Neural cell (in vitro differentiated cells): Measurements from ENCODE around the gene CACNA1C. TPM values are rescaled to one million over a fixed set of nuclear protein-coding genes. Genes with fewer than 3 reads are reported as not detected.

Experiments used
- H2AFZ ChIP-seq: fragments of 200-600, 300-800 bp; sonication (generic), shearing (Covaris generic); 2 replicates; pipeline ENCODE4 v1.6.0; 2014; ENCODE audit warnings: low read depth, mild to moderate bottlenecking, antibody characterized with exemption, low read length, moderate library complexity
- H3F3A ChIP-seq: fragments of 200-600 bp; shearing (Covaris generic); 2 replicates; pipeline ENCODE4 v1.6.1; 2016; ENCODE audit warnings: mild to moderate bottlenecking, moderate library complexity, mixed read lengths, antibody characterized with exemption, low read length; ENCODE audit not compliant: insufficient read depth, poor library complexity, severe bottlenecking
- H3K27ac ChIP-seq: fragments of 200-600, 300-800 bp; sonication (generic), shearing (Covaris generic); 2 replicates; pipeline ENCODE4 v1.5.1; 2014; ENCODE audit warnings: mild to moderate bottlenecking, low read length, moderate library complexity
- H3K27me3 ChIP-seq: fragments of 300-800, 200-600 bp; sonication (generic), shearing (Covaris generic); 2 replicates; pipeline ENCODE4 v1.6.0; 2014; ENCODE audit warnings: mild to moderate bottlenecking, low read depth, low read length, moderate library complexity; ENCODE audit not compliant: insufficient read depth
- H3K36me3 ChIP-seq: fragments of 300-800, 200-600 bp; sonication (generic), shearing (Covaris generic); 2 replicates; pipeline ENCODE4 v1.5.1; 2014; ENCODE audit warnings: mild to moderate bottlenecking, antibody characterized with exemption, low read length, moderate library complexity; ENCODE audit not compliant: insufficient read depth
- H3K4me2 ChIP-seq: fragments of 300-800, 200-600 bp; sonication (generic), shearing (Covaris generic); 2 replicates; pipeline ENCODE4 v1.6.0; 2014; ENCODE audit warnings: mild to moderate bottlenecking, low read length
- H3K4me3 ChIP-seq: fragments of 300-800, 200-600 bp; sonication (generic), shearing (Covaris generic); 2 replicates; pipeline ENCODE4 v1.5.1; 2014; ENCODE audit warnings: mild to moderate bottlenecking, low read length, moderate library complexity
- H3K79me2 ChIP-seq: fragments of 200-600 bp; shearing (Covaris generic); replicated peaks from 2 replicates; pipeline ENCODE4 v1.6.0; 2014; ENCODE audit warnings: mild to moderate bottlenecking, low read length, moderate library complexity; ENCODE audit not compliant: insufficient read depth
- H3K9ac ChIP-seq: fragments of 300-800, 200-600 bp; sonication (generic), shearing (Covaris generic); 2 replicates; pipeline ENCODE4 v1.6.1; 2016; ENCODE audit warnings: mild to moderate bottlenecking, low read length, mixed read lengths
- H3K9me2 ChIP-seq: fragments of 200-600 bp; shearing (Covaris generic); 2 replicates; pipeline ENCODE4 v1.6.1; 2016; ENCODE audit warnings: mild to moderate bottlenecking, low read length, mixed read lengths; ENCODE audit not compliant: insufficient read depth
- H3K9me3 ChIP-seq: fragments of 200-600, 300-800 bp; sonication (generic), shearing (Covaris generic); 2 replicates; pipeline ENCODE4 v1.6.1; 2016; ENCODE audit warnings: mild to moderate bottlenecking, mixed run types, low read length, moderate library complexity, mixed read lengths
- H4K20me1 ChIP-seq: fragments of 200-600 bp; shearing (Covaris generic); 2 replicates; pipeline ENCODE4 v1.6.1; 2016; ENCODE audit warnings: mild to moderate bottlenecking, mixed run types; ENCODE audit not compliant: insufficient read depth
- EP300 ChIP-seq: fragments of 450-650 bp; conservative IDR thresholded peaks from 2 replicates; pipeline ENCODE4 v1.6.1; 2014; ENCODE audit warnings: antibody characterized with exemption, mild to moderate bottlenecking, moderate library complexity; ENCODE audit not compliant: poor library complexity, severe bottlenecking
- EZH2 ChIP-seq: fragments of 200-600, 300-800 bp; shearing (Covaris generic), sonication (generic); IDR thresholded peaks from 2 replicates; pipeline ENCODE4 v1.6.1; 2014; ENCODE audit warnings: antibody characterized with exemption, low read length, borderline replicate concordance, mild to moderate bottlenecking; ENCODE audit not compliant: insufficient read depth, poor library complexity, severe bottlenecking
- MXI1 ChIP-seq: fragments of 450-650 bp; conservative IDR thresholded peaks from 2 replicates; pipeline ENCODE4 v1.6.1; 2014; ENCODE audit warnings: antibody characterized with exemption, mild to moderate bottlenecking; ENCODE audit not compliant: poor library complexity, severe bottlenecking
- POLR2AphosphoS5 ChIP-seq: IDR thresholded peaks from 2 replicates; pipeline ENCODE4 v1.6.1; 2012
- RAD21 ChIP-seq: fragments of 450-650 bp; conservative IDR thresholded peaks from 2 replicates; pipeline ENCODE4 v1.6.1; 2014; ENCODE audit warnings: antibody characterized with exemption, mild to moderate bottlenecking, moderate library complexity
- SMC3 ChIP-seq: fragments of 450-650 bp; conservative IDR thresholded peaks from 2 replicates; pipeline ENCODE4 v1.6.1; 2014; ENCODE audit warnings: antibody characterized with exemption, mild to moderate bottlenecking, moderate library complexity; ENCODE audit not compliant: poor library complexity
- TAF1 ChIP-seq: IDR thresholded peaks from 2 replicates; pipeline ENCODE4 v1.6.1; 2012; ENCODE audit warnings: low read depth
- polyA plus RNA-seq: library from polyadenylated mRNA; depleted of rRNA; stranded (reverse); fragments of >200 nt; gene quantifications from 2 replicates; pipeline ENCODE4 v1.2.3, GENCODE V29; 2014
- TF ChIP-seq, protein P1 (sequence below): fragments of 450-650 bp; IDR thresholded peaks from 2 replicates; pipeline ENCODE4 v1.5.1; 2014; ENCODE audit warnings: antibody characterized with exemption, mild to moderate bottlenecking, moderate library complexity; ENCODE audit not compliant: poor library complexity, severe bottlenecking
- TF ChIP-seq, protein P2 (sequence below): IDR thresholded peaks from 2 replicates; pipeline ENCODE4 v1.6.1; 2012; ENCODE audit warnings: borderline replicate concordance

Gene CACNA1C
- polyA plus RNA-seq, 1 donor from 2014 or later: 9.7 TPM

DNA sequence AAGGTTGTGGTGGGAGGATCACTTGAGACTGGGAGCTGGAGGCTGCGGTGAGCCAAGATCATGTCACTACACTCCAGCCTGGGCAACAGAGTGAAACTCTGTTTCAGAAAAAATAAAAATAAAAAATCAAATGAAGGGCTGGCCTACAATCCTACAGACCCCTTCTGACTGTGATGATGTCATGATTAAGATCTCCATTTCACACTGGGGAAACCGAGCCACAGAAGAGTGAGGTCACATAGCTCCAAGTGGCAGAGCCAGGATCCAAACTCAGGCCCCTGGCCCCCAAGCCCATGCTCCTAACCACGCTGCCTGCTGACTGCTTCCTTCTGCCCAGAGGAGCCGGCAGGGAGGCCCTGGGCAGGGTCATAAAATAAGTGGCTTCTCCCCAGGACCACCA lies 483.9 kb downstream of the CACNA1C start:
- H3F3A ChIP-seq: no peaks in the 10 kb centered on the region
- H3K79me2 ChIP-seq: no peaks in the 10 kb centered on the region
- H3K9me3 ChIP-seq: no peaks in the 10 kb centered on the region
- no peaks in the 10 kb centered on the region for H4K20me1 ChIP-seq
- no peak overlapping the region for H3K9ac ChIP-seq
- H3K27ac ChIP-seq: no peak overlapping the region
- H3K4me3 ChIP-seq: no peak overlapping the region
- no peaks in the 10 kb centered on the region for H3K27me3 ChIP-seq
- no peak overlapping the region for H3K4me2 ChIP-seq
- TF ChIP-seq RAD21 (no peak), SMC3 (no peak), EZH2 (no peak), POLR2AphosphoS5 (no peak)
- TF ChIP-seq, protein P1, sequence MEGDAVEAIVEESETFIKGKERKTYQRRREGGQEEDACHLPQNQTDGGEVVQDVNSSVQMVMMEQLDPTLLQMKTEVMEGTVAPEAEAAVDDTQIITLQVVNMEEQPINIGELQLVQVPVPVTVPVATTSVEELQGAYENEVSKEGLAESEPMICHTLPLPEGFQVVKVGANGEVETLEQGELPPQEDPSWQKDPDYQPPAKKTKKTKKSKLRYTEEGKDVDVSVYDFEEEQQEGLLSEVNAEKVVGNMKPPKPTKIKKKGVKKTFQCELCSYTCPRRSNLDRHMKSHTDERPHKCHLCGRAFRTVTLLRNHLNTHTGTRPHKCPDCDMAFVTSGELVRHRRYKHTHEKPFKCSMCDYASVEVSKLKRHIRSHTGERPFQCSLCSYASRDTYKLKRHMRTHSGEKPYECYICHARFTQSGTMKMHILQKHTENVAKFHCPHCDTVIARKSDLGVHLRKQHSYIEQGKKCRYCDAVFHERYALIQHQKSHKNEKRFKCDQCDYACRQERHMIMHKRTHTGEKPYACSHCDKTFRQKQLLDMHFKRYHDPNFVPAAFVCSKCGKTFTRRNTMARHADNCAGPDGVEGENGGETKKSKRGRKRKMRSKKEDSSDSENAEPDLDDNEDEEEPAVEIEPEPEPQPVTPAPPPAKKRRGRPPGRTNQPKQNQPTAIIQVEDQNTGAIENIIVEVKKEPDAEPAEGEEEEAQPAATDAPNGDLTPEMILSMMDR: no peak
- TF ChIP-seq, protein P2, sequence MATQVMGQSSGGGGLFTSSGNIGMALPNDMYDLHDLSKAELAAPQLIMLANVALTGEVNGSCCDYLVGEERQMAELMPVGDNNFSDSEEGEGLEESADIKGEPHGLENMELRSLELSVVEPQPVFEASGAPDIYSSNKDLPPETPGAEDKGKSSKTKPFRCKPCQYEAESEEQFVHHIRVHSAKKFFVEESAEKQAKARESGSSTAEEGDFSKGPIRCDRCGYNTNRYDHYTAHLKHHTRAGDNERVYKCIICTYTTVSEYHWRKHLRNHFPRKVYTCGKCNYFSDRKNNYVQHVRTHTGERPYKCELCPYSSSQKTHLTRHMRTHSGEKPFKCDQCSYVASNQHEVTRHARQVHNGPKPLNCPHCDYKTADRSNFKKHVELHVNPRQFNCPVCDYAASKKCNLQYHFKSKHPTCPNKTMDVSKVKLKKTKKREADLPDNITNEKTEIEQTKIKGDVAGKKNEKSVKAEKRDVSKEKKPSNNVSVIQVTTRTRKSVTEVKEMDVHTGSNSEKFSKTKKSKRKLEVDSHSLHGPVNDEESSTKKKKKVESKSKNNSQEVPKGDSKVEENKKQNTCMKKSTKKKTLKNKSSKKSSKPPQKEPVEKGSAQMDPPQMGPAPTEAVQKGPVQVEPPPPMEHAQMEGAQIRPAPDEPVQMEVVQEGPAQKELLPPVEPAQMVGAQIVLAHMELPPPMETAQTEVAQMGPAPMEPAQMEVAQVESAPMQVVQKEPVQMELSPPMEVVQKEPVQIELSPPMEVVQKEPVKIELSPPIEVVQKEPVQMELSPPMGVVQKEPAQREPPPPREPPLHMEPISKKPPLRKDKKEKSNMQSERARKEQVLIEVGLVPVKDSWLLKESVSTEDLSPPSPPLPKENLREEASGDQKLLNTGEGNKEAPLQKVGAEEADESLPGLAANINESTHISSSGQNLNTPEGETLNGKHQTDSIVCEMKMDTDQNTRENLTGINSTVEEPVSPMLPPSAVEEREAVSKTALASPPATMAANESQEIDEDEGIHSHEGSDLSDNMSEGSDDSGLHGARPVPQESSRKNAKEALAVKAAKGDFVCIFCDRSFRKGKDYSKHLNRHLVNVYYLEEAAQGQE: no peak
- no peak overlapping the region for H2AFZ ChIP-seq
- H3K36me3 ChIP-seq: no peaks in the 10 kb centered on the region
- no peaks in the 10 kb centered on the region for H3K9me2 ChIP-seq

- Histone ChIP-seq H3K9me2 (no peaks in the 10 kb centered on the region), H3K9me3 (no peaks in the 10 kb centered on the region), H4K20me1 (no peaks in the 10 kb centered on the region), H3K4me3 (no peak overlapping the region), H3K9ac (no peak overlapping the region), H3F3A (no peaks in the 10 kb centered on the region), H3K79me2 (no peaks in the 10 kb centered on the region), H2AFZ (no peak overlapping the region), H3K27ac (no peak overlapping the region), H3K36me3 (no peaks in the 10 kb centered on the region), H3K4me2 (no peak overlapping the region), H3K27me3 (no peaks in the 10 kb centered on the region)
- TF ChIP-seq RAD21: no peak
- TF ChIP-seq MXI1: no peak
- no peak for TF ChIP-seq SMC3
- no peak for TF ChIP-seq POLR2AphosphoS5
- no peak for TF ChIP-seq TAF1
- no peak for TF ChIP-seq EZH2
- TF ChIP-seq, protein P1: no peak
- TF ChIP-seq, protein P2: no peak
- no peak for TF ChIP-seq EP300
These were observed 485.2 kb downstream of the CACNA1C start for GRCh38 chr12:2537868-2538541.
